NOMO-1 (cell line): ENCODE data around the gene EYS.
"Not testable (repeated sequence)": the region's sequence is repeated elsewhere in the genome, so short reads cannot be mapped to it uniquely, and the experiment has no call there.

Experiments
- DNase-seq, 2 experiments: peaks; one replicate each; lab custom pipeline; 2025; ENCODE audit not compliant: unreplicated experiment in 2 of 2; lab: John Stamatoyannopoulos, UW

Gene EYS

DNA sequence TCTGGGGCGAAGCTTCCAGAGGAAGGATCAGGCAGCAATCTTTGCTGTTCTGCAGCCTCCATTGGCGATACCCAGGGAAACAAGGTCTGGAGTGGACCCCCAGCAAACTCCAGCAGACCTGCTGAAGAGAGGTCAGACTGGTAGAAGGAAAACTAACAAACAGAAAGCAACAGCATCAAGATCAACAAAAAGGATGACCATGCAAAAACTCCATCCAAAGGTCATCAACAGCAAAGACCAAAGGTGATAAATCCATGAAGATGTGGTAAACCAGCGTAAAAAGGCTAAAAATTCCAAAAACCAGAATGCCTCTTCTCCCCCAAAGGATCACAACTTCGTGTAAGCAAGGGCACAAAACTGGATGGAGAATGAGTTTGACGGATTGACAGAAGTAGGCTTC, 1818.6 kb downstream of the EYS start:
- DNase-seq = no peak

DNA sequence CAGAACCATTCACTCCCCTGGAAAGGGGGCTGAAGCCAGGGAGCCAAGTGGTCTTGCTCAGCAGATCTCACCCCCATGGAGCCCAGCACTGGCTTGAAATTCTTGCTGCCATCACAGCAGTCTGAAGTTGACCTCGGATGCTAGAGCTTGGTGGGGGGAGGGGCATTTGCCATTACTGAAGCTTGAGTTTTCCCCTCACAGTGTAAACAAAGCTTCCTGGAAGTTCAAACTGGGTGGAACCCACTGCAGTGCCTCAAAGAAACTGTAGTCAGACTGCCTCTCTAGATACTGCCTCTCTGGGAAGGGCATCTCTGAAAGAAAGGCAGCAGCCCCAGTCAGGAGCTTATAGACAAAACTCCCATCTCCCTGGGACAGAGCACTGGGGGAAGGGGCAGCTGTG, 1819.2 kb downstream of the EYS start:
- DNase-seq = not testable (repeated sequence)

DNA sequence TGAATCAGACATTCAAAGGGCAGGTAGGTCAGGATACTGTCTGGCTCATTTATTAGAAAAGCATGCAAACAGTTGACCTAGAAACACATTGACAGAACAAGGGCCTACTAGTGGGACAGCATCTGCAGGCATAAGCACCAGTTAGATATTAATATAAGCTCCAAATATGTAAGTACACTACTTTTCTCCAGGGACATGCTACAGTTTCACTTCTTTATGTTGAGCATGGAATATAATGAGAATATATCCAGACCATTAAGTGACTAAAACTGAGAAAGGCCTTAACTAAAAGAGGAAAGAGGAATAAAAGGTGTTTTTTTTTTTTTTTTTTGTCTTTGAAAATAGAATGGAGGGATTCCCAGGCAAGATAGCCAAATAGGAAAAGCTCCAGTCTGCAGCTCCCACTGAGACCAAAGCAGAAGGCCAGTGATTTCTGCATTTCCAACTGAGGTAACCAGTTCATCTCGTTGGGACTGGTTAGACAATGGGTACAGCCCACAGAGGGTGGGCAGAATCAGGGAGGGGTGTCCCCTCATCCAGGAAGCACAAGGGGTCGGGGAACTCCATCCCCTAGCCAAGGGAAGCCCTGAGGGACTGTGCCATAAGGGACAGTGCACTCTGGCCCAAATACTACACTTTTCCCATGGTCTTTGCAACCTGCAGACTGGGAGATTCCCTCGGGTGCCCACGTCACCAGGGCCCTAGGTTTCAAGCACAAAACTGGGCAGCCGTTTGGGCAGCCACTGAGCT, 1819.8 kb downstream of the EYS start:
- no peak for DNase-seq

DNA sequence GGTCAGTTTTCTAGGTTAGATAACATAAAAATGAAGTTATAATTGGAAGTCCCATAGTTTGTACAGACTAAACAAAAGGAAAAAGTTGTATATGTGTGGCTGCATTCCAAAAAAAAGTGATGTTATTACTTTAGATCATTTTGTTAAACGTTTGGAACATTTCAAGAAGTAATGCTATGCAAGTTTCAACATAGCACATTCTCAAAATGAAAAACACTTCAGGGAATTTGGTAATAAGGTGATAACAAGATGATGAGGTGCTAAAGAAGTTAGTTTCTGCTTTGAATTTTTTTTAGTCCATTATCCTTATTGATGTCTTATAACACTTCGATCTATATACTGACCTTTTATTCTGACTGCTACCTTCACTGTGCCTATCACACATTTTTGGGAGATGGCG, 1820.7 kb downstream of the EYS start:
- no peak for DNase-seq

DNA sequence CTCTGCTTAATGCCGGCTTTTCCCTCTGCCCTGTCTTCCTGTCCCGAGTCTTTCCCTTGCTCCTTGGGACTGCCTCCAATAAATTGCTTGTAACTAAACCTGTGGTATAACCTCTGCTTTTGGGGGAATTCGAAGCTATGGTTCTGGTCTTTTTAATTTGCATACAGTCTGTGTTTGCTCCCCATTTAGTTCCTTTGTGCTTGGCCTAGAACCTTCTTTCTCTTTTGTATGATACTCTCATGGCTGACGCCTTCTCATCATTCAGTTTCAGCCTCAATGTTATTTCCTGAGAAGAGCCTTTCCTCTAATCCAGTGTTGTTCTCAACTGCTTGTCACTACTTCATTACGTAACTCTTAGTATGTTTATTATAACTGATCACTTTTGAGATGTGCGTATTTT, 1823.4 kb downstream of the EYS start:
- no peak for DNase-seq

DNA sequence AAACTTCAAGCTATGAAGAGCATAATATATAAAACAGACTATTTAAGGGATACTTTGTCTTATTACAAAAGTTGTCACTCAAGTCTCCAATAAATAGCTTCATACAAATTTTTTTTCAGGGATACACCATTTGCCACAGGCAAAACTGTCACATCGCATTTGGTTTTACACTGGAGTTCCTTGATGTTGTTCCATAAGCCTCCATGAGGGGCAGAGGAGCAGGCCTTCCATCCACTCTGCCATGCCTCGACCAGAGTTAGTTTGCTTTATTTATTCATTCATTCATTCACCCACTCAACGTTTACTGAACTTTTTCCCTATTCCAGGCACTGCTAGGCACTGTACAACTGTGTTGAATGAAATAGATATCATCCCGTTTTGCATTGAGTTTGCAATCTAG, 1824.8 kb downstream of the EYS start:
- no peak for DNase-seq

DNA sequence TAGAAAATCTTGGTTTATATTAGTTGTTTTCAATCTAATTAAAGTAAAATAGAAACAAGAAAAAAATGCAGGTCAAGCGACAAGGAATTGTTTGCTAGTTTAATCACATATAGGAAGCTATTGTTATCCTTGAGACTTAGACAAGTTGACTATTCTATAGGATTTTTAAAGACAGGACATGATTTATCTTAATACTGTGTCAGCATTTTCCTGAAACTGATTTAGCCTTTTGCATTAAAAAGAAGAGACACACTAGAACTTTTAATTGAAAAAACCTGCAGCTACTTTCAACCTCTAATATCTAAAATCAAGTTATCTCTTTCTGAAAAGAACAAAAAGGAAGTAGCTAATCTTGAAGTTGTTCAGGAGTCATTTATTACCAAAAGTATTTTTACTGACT, 1825.2 kb downstream of the EYS start:
- no peak for DNase-seq

DNA sequence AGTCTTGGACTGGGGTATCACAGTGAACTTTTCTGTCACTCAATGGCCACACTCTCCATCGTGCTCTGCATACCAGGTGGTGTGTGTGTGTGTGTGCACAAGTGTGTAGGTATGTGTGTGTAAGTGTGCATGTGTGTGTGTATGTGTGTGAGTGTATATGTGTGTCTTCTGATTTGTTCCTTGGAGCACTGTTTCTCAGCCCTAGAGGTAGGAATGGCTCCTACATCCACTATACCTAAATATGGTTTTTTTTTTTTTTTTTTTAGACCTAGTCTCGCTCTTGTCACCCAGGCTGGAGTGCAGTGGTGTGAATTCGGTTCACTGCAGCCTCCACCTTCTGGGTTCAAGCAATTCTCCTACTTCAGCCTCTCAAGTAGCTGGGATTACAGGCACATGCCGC, 1834.8 kb downstream of the EYS start:
- DNase-seq = no peak

DNA sequence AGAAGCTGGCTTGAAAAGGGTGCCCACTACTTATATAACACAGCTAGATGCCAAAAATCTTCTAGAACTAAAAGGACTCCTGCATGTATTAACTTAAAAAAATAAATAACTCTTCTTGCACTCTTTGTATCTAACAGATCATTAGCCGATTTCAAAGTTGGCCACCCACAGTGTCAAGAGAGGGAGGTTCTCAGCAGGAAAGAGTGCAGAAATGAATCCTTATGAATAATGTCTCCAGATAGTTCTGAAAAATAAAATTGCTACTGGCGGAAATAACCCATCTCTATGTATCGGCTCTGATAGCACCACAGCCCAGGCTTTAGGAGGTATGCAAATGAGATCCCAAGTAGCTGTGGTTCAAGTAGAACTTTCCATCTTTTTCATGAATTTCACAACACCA, 1838.7 kb downstream of the EYS start:
- DNase-seq = no peak

GRCh38 chr6:63864671-63865318, 1842.2 kb downstream of the EYS start:
- DNase-seq = no peak

DNA sequence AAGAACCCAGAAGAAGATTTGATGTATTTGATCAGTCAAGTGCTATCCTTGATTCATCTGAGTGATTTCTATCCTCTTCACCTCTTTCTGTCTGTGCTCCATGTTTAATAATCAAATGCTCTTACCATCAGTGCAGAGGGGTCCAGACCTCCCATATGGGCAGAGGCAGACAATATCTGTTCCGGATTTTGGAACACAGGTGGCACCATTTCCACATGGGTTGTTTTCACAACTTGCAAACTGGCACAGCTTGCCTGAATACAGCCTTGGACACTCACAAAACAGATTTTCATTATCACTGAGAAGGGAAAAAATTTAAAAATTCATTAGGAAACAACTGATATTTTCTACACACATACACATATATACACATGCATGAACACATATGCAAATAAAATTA, 1843.0 kb downstream of the EYS start:
- no peak for DNase-seq

DNA sequence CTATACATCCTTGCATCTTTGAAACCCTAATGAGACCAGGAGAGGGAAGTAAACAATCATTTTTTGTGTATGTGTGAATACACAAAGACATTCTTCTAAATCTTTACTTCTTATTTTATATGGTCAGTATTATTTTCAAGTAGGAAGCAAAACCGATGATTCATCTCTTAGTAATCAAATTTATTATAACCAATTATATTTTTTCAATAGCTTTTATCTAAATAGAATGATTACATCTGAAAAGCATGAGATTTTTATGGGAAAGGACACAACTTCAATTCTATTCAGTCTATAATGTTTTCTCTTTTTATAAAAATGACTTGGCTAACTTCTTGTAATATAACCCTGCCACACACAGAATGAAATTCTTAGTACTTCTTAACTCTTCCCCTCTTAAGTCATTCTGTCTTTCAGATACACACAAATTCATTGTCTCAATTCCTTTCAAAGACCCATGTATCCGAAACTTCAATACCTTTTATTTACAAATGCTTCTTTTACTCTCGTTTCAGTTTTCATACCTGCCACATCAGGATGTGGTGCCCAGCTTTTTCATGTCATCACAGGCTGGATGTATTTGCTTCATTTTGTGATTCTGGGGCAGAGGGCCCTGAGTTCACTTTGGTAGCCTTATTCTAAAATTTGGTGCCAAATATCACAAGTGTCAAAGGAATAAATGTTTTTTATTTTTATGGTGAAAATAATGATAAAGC, 1844.4 kb downstream of the EYS start:
- DNase-seq = no peak

GRCh38 chr6:63859528-63859927, 1847.5 kb downstream of the EYS start:
- peak in 1 of 2 experiments; percentile 41 for DNase-seq

DNA sequence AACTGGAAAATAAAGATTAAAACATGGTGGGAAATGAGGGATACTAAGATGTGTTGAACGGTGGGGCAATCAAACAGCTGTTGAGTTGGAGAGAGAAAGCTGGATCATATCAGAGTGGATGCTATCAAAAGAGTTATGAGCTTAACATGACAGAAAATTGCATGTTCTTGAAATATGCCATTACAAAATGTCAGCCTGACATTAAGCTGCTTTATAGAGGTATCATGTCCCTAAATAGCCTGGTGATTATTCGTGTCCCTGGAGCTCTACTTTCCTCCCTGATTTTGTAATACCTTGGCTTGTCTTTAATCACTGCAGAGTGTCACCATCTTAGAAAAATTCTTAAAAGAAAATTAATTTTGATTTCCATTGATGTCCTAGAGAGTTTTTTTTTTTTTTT, 1848.3 kb downstream of the EYS start:
- no peak for DNase-seq

DNA sequence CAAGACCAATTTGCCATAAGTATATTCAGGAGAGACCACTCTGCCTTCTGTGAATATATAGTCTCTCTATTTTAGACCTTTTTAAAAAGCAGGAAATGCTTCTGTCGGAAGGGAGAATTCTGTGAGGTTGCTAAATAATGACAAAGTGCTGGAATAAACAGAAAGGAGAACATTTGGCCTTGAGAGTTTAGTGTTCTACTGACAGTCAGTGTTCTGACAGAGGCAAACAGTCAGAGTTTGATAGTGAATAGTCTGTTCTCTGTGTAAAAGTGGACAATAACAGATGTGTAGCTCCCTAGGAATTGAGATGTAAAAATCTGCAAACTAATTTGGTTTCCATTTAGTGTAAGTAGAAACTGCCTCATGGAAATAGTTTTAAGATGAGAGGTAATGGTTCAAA, 1850.8 kb downstream of the EYS start:
- no peak for DNase-seq

DNA sequence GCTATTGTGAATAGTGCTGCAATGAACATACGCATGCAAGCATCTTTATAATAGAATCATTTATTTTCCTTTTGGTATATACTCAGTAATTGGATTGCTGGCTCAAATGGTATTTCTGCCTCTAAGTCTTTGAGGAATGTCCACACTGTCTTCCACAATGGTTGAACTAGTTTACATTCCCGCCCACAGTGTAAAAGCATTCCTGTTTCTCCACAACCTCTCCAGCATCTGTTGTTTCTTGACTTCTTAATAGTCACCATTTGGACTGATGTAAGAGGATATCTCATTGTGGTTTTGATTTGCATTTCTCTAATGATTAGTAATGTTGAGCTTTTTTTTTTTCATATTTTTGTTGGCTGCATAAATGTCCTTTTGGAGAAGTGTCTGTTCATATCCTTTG, 1862.7 kb downstream of the EYS start:
- no peak for DNase-seq

GRCh38 chr6:63839485-63839884, 1867.5 kb downstream of the EYS start:
- DNase-seq = no peak

DNA sequence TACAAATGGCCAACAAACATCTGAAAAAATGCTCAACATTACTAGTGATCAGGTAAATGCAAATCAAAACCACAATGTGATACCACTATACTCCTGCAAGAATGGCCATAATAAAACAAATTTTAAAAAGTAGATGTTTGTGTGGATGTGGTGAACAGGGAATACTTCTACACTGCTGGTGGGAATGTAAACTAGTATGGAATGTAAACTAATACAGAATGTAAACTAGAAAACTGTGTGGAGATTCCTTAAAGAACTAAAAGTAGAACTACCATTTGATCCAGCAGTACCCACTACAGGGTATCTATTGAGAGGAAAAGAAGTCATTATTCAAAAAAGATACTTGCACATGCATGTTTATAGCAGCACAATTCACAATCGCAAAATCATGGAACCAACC, 1878.3 kb downstream of the EYS start:
- not testable (repeated sequence) for DNase-seq

DNA sequence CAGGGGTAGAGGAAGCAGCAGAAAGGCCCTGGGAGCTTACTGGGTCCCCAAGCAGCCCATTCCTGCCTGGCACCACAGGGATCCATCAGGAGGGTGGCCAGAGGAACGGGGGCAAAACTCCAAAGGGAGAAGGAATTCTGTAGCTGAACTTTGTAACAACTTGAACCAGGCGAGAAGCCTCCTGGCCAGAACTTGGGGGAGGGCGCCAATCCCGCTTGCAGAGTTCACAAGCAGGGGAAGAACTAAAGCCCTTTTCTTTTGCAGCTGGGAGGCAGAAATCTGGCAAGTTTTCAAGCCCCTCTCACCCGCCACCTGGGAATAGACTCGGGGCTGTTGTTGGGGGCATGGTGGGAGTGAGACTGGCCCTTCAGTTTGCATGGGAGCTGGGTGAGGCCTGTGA, 1882.3 kb downstream of the EYS start:
- no peak for DNase-seq

- DNase-seq = no peak
Measured at GRCh38 chr6:63821442-63821841, 1885.6 kb downstream of the EYS start.

- peak; percentile 31 to 60 for DNase-seq
Measured at GRCh38 chr6:63819831-63820230, 1887.2 kb downstream of the EYS start.

GRCh38 chr6:63817492-63818050, 1889.5 kb downstream of the EYS start:
- DNase-seq = no peak
